CD4-positive, alpha-beta T cell treated with Interleukin-15 for 1 hour (primary cell): ENCODE results near the gene SLC7A9.
"Not testable (repeated sequence)": the region's sequence is repeated elsewhere in the genome, so short reads cannot be mapped to it uniquely, and the experiment has no call there.

Source experiments
- DNase-seq: peaks from one replicate; pipeline ENCODE4 v3.0.0-alpha.2; 2020

Gene SLC7A9

GRCh38 chr19:32869369-32869965 lies at the start of gene SLC7A9:
TSS of gene SLC7A9 (minus strand) at chr19:32869767. CDS start at chr19:32868534, 1,233 bp downstream.
- no peak for DNase-seq

GRCh38 chr19:32919365-32919764 lies 49.8 kb upstream of the SLC7A9 start:
- no peak for DNase-seq

GRCh38 chr19:32917616-32917996 lies 48.0 kb upstream of the SLC7A9 start:
- DNase-seq = no peak

GRCh38 chr19:32916969-32917615 lies 47.5 kb upstream of the SLC7A9 start:
- DNase-seq = no peak

GRCh38 chr19:32914879-32915660 lies 45.5 kb upstream of the SLC7A9 start:
- DNase-seq = no peak

- DNase-seq = no peak
These were observed 41.9 kb upstream of the SLC7A9 start for GRCh38 chr19:32911467-32911866.

- DNase-seq = no peak
These were observed 41.3 kb upstream of the SLC7A9 start for GRCh38 chr19:32910874-32911273.

- DNase-seq = no peak
These were observed 40.5 kb upstream of the SLC7A9 start for GRCh38 chr19:32910094-32910493.

GRCh38 chr19:32909257-32909656 lies 39.7 kb upstream of the SLC7A9 start:
- no peak for DNase-seq

GRCh38 chr19:32908641-32909190 lies 39.1 kb upstream of the SLC7A9 start:
- DNase-seq = no peak

- no peak for DNase-seq
These were observed 32.9 kb upstream of the SLC7A9 start for GRCh38 chr19:32902448-32902847.

GRCh38 chr19:32901504-32902161 lies 32.1 kb upstream of the SLC7A9 start:
- DNase-seq = no peak

GRCh38 chr19:32896516-32897214 lies 27.1 kb upstream of the SLC7A9 start:
- DNase-seq = no peak

GRCh38 chr19:32895384-32895783 lies 25.8 kb upstream of the SLC7A9 start:
- no peak for DNase-seq

- DNase-seq = no peak
These were observed 22.0 kb upstream of the SLC7A9 start for GRCh38 chr19:32891609-32892008.

GRCh38 chr19:32890841-32891240 lies 21.3 kb upstream of the SLC7A9 start:
- no peak for DNase-seq

- no peak for DNase-seq
These were observed 20.8 kb upstream of the SLC7A9 start for GRCh38 chr19:32890326-32890725.

- DNase-seq = no peak
These were observed 19.8 kb upstream of the SLC7A9 start for GRCh38 chr19:32889137-32889934.

- no peak for DNase-seq
These were observed 18.1 kb upstream of the SLC7A9 start for GRCh38 chr19:32887572-32888215.

- no peak for DNase-seq
These were observed 16.7 kb upstream of the SLC7A9 start for GRCh38 chr19:32886241-32886640.

- DNase-seq = not testable (repeated sequence)
These were observed 15.7 kb upstream of the SLC7A9 start for GRCh38 chr19:32885255-32885654.
